H9 (cell line): ENCODE data around the gene NBEAL2. TPM values are rescaled to one million over a fixed set of nuclear protein-coding genes. Genes with fewer than 3 reads are reported as not detected.

Experiments
- DNase-seq: peaks from one replicate; pipeline ENCODE4 v3.0.0-alpha.2; 2017
- H2AFZ ChIP-seq: one replicate; pipeline ENCODE4 v1.6.1; 2013; ENCODE audit warnings: mild to moderate bottlenecking, low read length, control low read depth, moderate library complexity
- H2AK5ac ChIP-seq: 2 replicates; pipeline ENCODE4 v1.6.1; 2013; ENCODE audit warnings: low read length, control low read depth, mixed read lengths; ENCODE audit not compliant: insufficient read length
- H2BK120ac ChIP-seq: one replicate; pipeline ENCODE4 v1.6.1; 2013; ENCODE audit warnings: low read depth, mild to moderate bottlenecking, low read length, control low read depth, inconsistent platforms; ENCODE audit not compliant: poor library complexity, severe bottlenecking
- H2BK12ac ChIP-seq: 2 replicates; pipeline ENCODE4 v1.6.1; 2013; ENCODE audit warnings: low read length, control low read depth, mixed read lengths, low read depth; ENCODE audit not compliant: insufficient read length
- H2BK15ac ChIP-seq: 2 replicates; pipeline ENCODE4 v1.6.1; 2013; ENCODE audit warnings: low read depth, low read length, control low read depth
- H2BK20ac ChIP-seq: one replicate; pipeline ENCODE4 v1.6.1; 2013; ENCODE audit warnings: low read depth, mild to moderate bottlenecking, low read length, control low read depth, inconsistent platforms; ENCODE audit not compliant: poor library complexity, severe bottlenecking
- H2BK5ac ChIP-seq: 2 replicates; pipeline ENCODE4 v1.6.1; 2013; ENCODE audit warnings: low read length, control low read depth, mixed read lengths; ENCODE audit not compliant: insufficient read length
- H3K14ac ChIP-seq: 2 replicates; pipeline ENCODE4 v1.6.1; 2013; ENCODE audit warnings: low read length, control low read depth; ENCODE audit not compliant: insufficient read depth
- H3K18ac ChIP-seq: 2 replicates; pipeline ENCODE4 v1.6.1; 2013; ENCODE audit warnings: low read depth, mild to moderate bottlenecking, mixed read lengths, low read length, control low read depth; ENCODE audit not compliant: insufficient read length
- H3K23ac ChIP-seq: 2 replicates; pipeline ENCODE4 v1.6.1; 2013; ENCODE audit warnings: low read length, control low read depth, mixed read lengths, low read depth; ENCODE audit not compliant: insufficient read length
- H3K23me2 ChIP-seq: 2 replicates; pipeline ENCODE4 v1.6.1; 2013; ENCODE audit warnings: low read depth, mild to moderate bottlenecking, mixed read lengths, low read length, control low read depth; ENCODE audit not compliant: insufficient read length, poor library complexity, severe bottlenecking
- H3K27ac ChIP-seq: 2 replicates; pipeline ENCODE4 v1.5.1; 2013; ENCODE audit warnings: low read length, control low read depth, mixed read lengths, low read depth; ENCODE audit not compliant: insufficient read length
- H3K27me3 ChIP-seq: 2 replicates; pipeline ENCODE4 v1.6.1; 2013; ENCODE audit warnings: low read length, control low read depth, inconsistent platforms; ENCODE audit not compliant: insufficient read depth
- H3K4ac ChIP-seq: 2 replicates; pipeline ENCODE4 v1.6.1; 2013; ENCODE audit warnings: low read depth, mild to moderate bottlenecking, control low read depth, inconsistent platforms, low read length, moderate library complexity
- H3K4me1 ChIP-seq: 2 replicates; pipeline ENCODE4 v1.6.1; 2013; ENCODE audit warnings: low read length, control low read depth, inconsistent platforms; ENCODE audit not compliant: insufficient read depth
- H3K4me2 ChIP-seq: 2 replicates; pipeline ENCODE4 v1.6.1; 2013; ENCODE audit warnings: low read length, control low read depth, mixed read lengths; ENCODE audit not compliant: insufficient read length, insufficient read depth
- H3K56ac ChIP-seq: 2 replicates; pipeline ENCODE4 v1.6.1; 2013; ENCODE audit warnings: low read depth, mild to moderate bottlenecking, mixed read lengths, low read length, control low read depth; ENCODE audit not compliant: insufficient read length
- H3K79me1 ChIP-seq: 2 replicates; pipeline ENCODE4 v1.6.1; 2013; ENCODE audit warnings: low read depth, mild to moderate bottlenecking, moderate library complexity, low read length, control low read depth, inconsistent platforms; ENCODE audit not compliant: insufficient read depth, poor library complexity, severe bottlenecking
- H3K79me2 ChIP-seq: 2 replicates; pipeline ENCODE4 v1.6.1; 2013; ENCODE audit warnings: low read length, control low read depth, inconsistent platforms; ENCODE audit not compliant: insufficient read depth
- H3K9ac ChIP-seq: 2 replicates; pipeline ENCODE4 v1.6.1; 2013; ENCODE audit warnings: low read length, control low read depth, mixed read lengths; ENCODE audit not compliant: insufficient read length; ENCODE audit errors: extremely low read depth
- H3K9me3 ChIP-seq: one replicate; pipeline ENCODE4 v1.6.1; 2013; ENCODE audit warnings: low read depth, low read length, inconsistent platforms; ENCODE audit not compliant: control insufficient read depth
- H3T11ph ChIP-seq: one replicate; pipeline ENCODE4 v1.6.1; 2013; ENCODE audit warnings: mild to moderate bottlenecking, low read length, control low read depth, inconsistent platforms
- H4K20me1 ChIP-seq: one replicate; pipeline ENCODE4 v1.6.1; 2013; ENCODE audit not compliant: control insufficient read depth, insufficient read length, insufficient read depth
- H4K5ac ChIP-seq: 2 replicates; pipeline ENCODE4 v1.6.1; 2013; ENCODE audit warnings: low read depth, mild to moderate bottlenecking, mixed read lengths, low read length, control low read depth; ENCODE audit not compliant: insufficient read length
- H4K8ac ChIP-seq: replicated peaks from 2 replicates; pipeline ENCODE4 v1.6.1; 2013; ENCODE audit warnings: low read length, control low read depth, mixed read lengths, low read depth; ENCODE audit not compliant: insufficient read length
- H4K91ac ChIP-seq: 2 replicates; pipeline ENCODE4 v1.6.1; 2013; ENCODE audit warnings: low read depth, mild to moderate bottlenecking, moderate library complexity, mixed read lengths, low read length, control low read depth; ENCODE audit not compliant: insufficient read length
- H3K27ac Mint-ChIP-seq, 3 experiments: 2 replicates in 2 of 3; 3 replicates in 1 of 3; pipeline ENCODE4 v1.8.0; 2020 to 2021; ENCODE audit warnings: mixed read lengths in 3 of 3, mild to moderate bottlenecking in 1 of 3, moderate library complexity in 1 of 3
- H3K27me3 Mint-ChIP-seq: 2 replicates; pipeline ENCODE4 v1.8.0; 2021; ENCODE audit warnings: low read depth, mild to moderate bottlenecking, moderate library complexity, mixed read lengths
- H3K36me3 Mint-ChIP-seq, 3 experiments: 2 replicates in 2 of 3; 3 replicates in 1 of 3; pipeline ENCODE4 v1.8.0; 2020 to 2021; ENCODE audit warnings: low read depth in 3 of 3, mixed read lengths in 3 of 3; ENCODE audit not compliant: insufficient read depth in 1 of 3
- H3K4me1 Mint-ChIP-seq, 2 experiments: 2 replicates each; pipeline ENCODE4 v1.8.0; 2020; ENCODE audit warnings: mixed read lengths in 2 of 2
- H3K4me3 Mint-ChIP-seq, 2 experiments: 2 replicates in 1 of 2; 3 replicates in 1 of 2; pipeline ENCODE4 v1.8.0; 2020 to 2021; ENCODE audit warnings: mild to moderate bottlenecking in 2 of 2, mixed read lengths in 2 of 2, moderate library complexity in 1 of 2
- H3K9me3 Mint-ChIP-seq, 2 experiments: 2 replicates in 1 of 2; 3 replicates in 1 of 2; pipeline ENCODE4 v1.8.0; 2020; ENCODE audit warnings: mild to moderate bottlenecking in 2 of 2, mixed read lengths in 2 of 2, moderate library complexity in 1 of 2
- WGBS: extraction: QIAGEN DNeasy Blood & Tissue Kit; methylation state at CpG from one replicate; pipeline ENCODE4 v1.1.7; 2013; ENCODE audit warnings: missing lambda C conversion rate, low lambda C conversion rate, mixed read lengths; ENCODE audit not compliant: insufficient read length; ENCODE audit errors: extremely low coverage; 5-methylcytosine and 5-hydroxymethylcytosine counted together
- total RNA-seq: library from RNA; stranded (reverse); gene quantifications from 2 replicates; pipeline ENCODE4 v1.2.1, GENCODE V29; 2021
- TF ChIP-seq, protein P1 (sequence below): fragments of 200-600 bp; sonication (generic); conservative IDR thresholded peaks from 3 replicates; pipeline ENCODE4 v1.8.0; 2021; ENCODE audit warnings: antibody characterized with exemption, mild to moderate bottlenecking

Gene NBEAL2
- total RNA-seq, 1 experiment from 2014 or later, result 52.1 TPM

- TF ChIP-seq, protein P1, sequence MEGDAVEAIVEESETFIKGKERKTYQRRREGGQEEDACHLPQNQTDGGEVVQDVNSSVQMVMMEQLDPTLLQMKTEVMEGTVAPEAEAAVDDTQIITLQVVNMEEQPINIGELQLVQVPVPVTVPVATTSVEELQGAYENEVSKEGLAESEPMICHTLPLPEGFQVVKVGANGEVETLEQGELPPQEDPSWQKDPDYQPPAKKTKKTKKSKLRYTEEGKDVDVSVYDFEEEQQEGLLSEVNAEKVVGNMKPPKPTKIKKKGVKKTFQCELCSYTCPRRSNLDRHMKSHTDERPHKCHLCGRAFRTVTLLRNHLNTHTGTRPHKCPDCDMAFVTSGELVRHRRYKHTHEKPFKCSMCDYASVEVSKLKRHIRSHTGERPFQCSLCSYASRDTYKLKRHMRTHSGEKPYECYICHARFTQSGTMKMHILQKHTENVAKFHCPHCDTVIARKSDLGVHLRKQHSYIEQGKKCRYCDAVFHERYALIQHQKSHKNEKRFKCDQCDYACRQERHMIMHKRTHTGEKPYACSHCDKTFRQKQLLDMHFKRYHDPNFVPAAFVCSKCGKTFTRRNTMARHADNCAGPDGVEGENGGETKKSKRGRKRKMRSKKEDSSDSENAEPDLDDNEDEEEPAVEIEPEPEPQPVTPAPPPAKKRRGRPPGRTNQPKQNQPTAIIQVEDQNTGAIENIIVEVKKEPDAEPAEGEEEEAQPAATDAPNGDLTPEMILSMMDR, result no peak
- no CpG with 5 or more reads among the region's 9 CpGs for WGBS
- Histone ChIP-seq H2BK120ac (no peak overlapping the region), H3K4me2 (no peak overlapping the region), H2BK5ac (no peak overlapping the region), H3K9ac (no peak overlapping the region), H2AFZ (no peak overlapping the region), H3K27ac (no peak overlapping the region), H2BK20ac (no peak overlapping the region), H3K79me2 (peaks cover 44% of the 10 kb centered on the region), H3K23ac (no peak overlapping the region), H3K23me2 (no peaks in the 10 kb centered on the region), H3K9me3 (no peaks in the 10 kb centered on the region), H3K18ac (no peak overlapping the region), H3K14ac (no peak overlapping the region), H4K8ac (no peak overlapping the region), H3K4me1 (peaks cover 3% of the 10 kb centered on the region; the same call in 1 of the 2 replicates), H2AK5ac (no peak overlapping the region), H4K20me1 (no peaks in the 10 kb centered on the region), H2BK15ac (no peak overlapping the region), H3T11ph (no peak overlapping the region), H3K27me3 (no peaks in the 10 kb centered on the region), H2BK12ac (no peak overlapping the region), H4K91ac (no peak overlapping the region), H3K4ac (no peak overlapping the region), H3K56ac (no peak overlapping the region), H3K79me1 (peaks cover 9% of the 10 kb centered on the region), H4K5ac (no peak overlapping the region)
- no peaks in the 10 kb centered on the region for H3K27me3 Mint-ChIP-seq
- peaks cover 6 to 10% of the 10 kb centered on the region in 2 experiments; a peak in 2 of 5 replicates for H3K9me3 Mint-ChIP-seq
- peaks cover 44 to 53% of the 10 kb centered on the region in 2 experiments for H3K4me1 Mint-ChIP-seq
- DNase-seq, result no peak
- H3K4me3 Mint-ChIP-seq, result no peak overlapping the region
- H3K27ac Mint-ChIP-seq, result peak overlapping the region in 1 of 3 experiments; percentile 19; a peak in 3 of 7 replicates
- peaks cover 12 to 18% (median 14%) of the 10 kb centered on the region in 3 experiments for H3K36me3 Mint-ChIP-seq
These were observed 20.9 kb upstream of the NBEAL2 start for GRCh38 chr3:46958467-46959160.
